HepG2 (cell line): ENCODE data around the gene KLC4. TPM values are rescaled to one million over a fixed set of nuclear protein-coding genes. Genes with fewer than 3 reads are reported as not detected.
A peak's percentile ranks its signal among the peaks of the same experiment; 100 is the strongest.

ENCODE experiments used
- ASH2L ChIP-seq: fragments of 300-600, 200-600 bp; sonication (generic); IDR thresholded peaks from 2 replicates; pipeline ENCODE4 v1.7.0; 2017; ENCODE audit warnings: low read depth, mild to moderate bottlenecking, moderate library complexity, mixed read lengths, low read length; ENCODE audit not compliant: insufficient read length
- ATF7-NPFF ChIP-seq: sonication (generic); formaldehyde crosslinking; IDR thresholded peaks from 2 replicates; pipeline ENCODE4 v1.8.1; 2023; ENCODE audit warnings: mild to moderate bottlenecking, low read depth, missing genetic modification reagents, moderate library complexity
- CHCHD3 ChIP-seq: sonication (generic); formaldehyde crosslinking; IDR thresholded peaks from 2 replicates; pipeline ENCODE4 v1.8.0; 2022; ENCODE audit warnings: mild to moderate bottlenecking, missing genetic modification reagents, moderate library complexity
- EEA1 ChIP-seq: sonication (generic); formaldehyde crosslinking; IDR thresholded peaks from 2 replicates; pipeline ENCODE4 v1.5.1; 2020; ENCODE audit warnings: mild to moderate bottlenecking, missing genetic modification reagents, borderline replicate concordance
- GATAD2A ChIP-seq: IDR thresholded peaks from 2 replicates; pipeline ENCODE4 v1.6.1; 2016
- HMGA1 ChIP-seq: sonication (generic); formaldehyde crosslinking; conservative IDR thresholded peaks from 2 replicates; pipeline ENCODE4 v1.4.0; 2020; ENCODE audit warnings: missing genetic modification reagents
- HNRNPL ChIP-seq: fragments of 200-400 bp; formaldehyde crosslinking; IDR thresholded peaks from 2 replicates; pipeline ENCODE4 v1.6.1; 2017; ENCODE audit warnings: mild to moderate bottlenecking, low read depth, low read length
- HOXA7 ChIP-seq: sonication (generic); formaldehyde crosslinking; IDR thresholded peaks from 2 replicates; pipeline ENCODE4 v1.8.1; 2022; ENCODE audit warnings: mild to moderate bottlenecking, missing genetic modification reagents, moderate library complexity
- MED1 ChIP-seq: sonication (generic); formaldehyde crosslinking; IDR thresholded peaks from 2 replicates; pipeline ENCODE4 v1.4.0; 2020; ENCODE audit warnings: missing genetic modification reagents
- NR2F1 ChIP-seq, 2 experiments: fragments of 450-650 bp in 1 of 2; formaldehyde crosslinking in 1 of 2; IDR thresholded peaks; 2 replicates each; pipeline versions ENCODE4 v1.5.0 to v1.6.1; 2016 to 2020; ENCODE audit warnings: mild to moderate bottlenecking in 1 of 2, missing compliant biosample characterization in 1 of 2, missing genetic modification reagents in 1 of 2, moderate library complexity in 1 of 2
- REL ChIP-seq: sonication (generic); formaldehyde crosslinking; conservative IDR thresholded peaks from 2 replicates; pipeline ENCODE4 v1.8.0; 2022; ENCODE audit warnings: mild to moderate bottlenecking, missing genetic modification reagents, moderate library complexity
- SPEN ChIP-seq: sonication (generic); formaldehyde crosslinking; IDR thresholded peaks from 2 replicates; pipeline ENCODE4 v1.5.1; 2020; ENCODE audit warnings: low read depth, mild to moderate bottlenecking, missing genetic modification reagents
- ZFP90 ChIP-seq: sonication (generic); formaldehyde crosslinking; IDR thresholded peaks from 2 replicates; pipeline ENCODE4 v1.8.0; 2022; ENCODE audit warnings: missing genetic modification reagents, mild to moderate bottlenecking, inconsistent platforms, borderline replicate concordance
- ZNF30 ChIP-seq: sonication (generic); formaldehyde crosslinking; IDR thresholded peaks from 2 replicates; pipeline ENCODE4 v1.5.0; 2020; ENCODE audit warnings: mild to moderate bottlenecking, missing genetic modification reagents
- ZNF350 ChIP-seq: sonication (generic); formaldehyde crosslinking; IDR thresholded peaks from 2 replicates; pipeline ENCODE4 v1.4.0; 2020; ENCODE audit warnings: mild to moderate bottlenecking, low read depth, missing genetic modification reagents, borderline replicate concordance
- ZNF567 ChIP-seq: sonication (generic); formaldehyde crosslinking; IDR thresholded peaks from 2 replicates; pipeline ENCODE4 v1.8.1; 2023; ENCODE audit warnings: mild to moderate bottlenecking, missing genetic modification reagents, borderline replicate concordance
- ZNF619 ChIP-seq: sonication (generic); formaldehyde crosslinking; IDR thresholded peaks from 2 replicates; pipeline ENCODE4 v1.4.0; 2020; ENCODE audit warnings: mild to moderate bottlenecking, missing genetic modification reagents
- ZNF790 ChIP-seq: sonication (generic); formaldehyde crosslinking; IDR thresholded peaks from 2 replicates; pipeline ENCODE4 v1.8.0; 2022; ENCODE audit warnings: missing genetic modification reagents, mild to moderate bottlenecking, borderline replicate concordance
- ZNF841 ChIP-seq: sonication (generic); formaldehyde crosslinking; IDR thresholded peaks from 2 replicates; pipeline ENCODE4 v1.8.1; 2023; ENCODE audit warnings: missing genetic modification reagents, borderline replicate concordance
- polyA plus RNA-seq, 8 experiments: library from polyadenylated mRNA; depleted of rRNA in 3 of 8; stranded (reverse) in 7 of 8; unstranded in 1 of 8; fragments of >200 nt; fragmentation: Illumina TruSeq in 4 of 8; extraction: Trizol in 4 of 8; gene quantifications; 2 replicates each; pipeline versions ENCODE4 v1.2.1 to v1.2.3, GENCODE V29; 2011 to 2016; ENCODE audit warnings: low read depth in 4 of 8, missing spikeins in 1 of 8, mixed read lengths in 1 of 8; ENCODE audit not compliant: insufficient read depth in 1 of 8
- total RNA-seq, 5 experiments: library from RNA; depleted of rRNA; stranded (reverse); fragments of >200 nt; fragmentation: Illumina TruSeq; extraction: Trizol; gene quantifications; 2 replicates each; pipeline ENCODE4 v1.2.3, GENCODE V29; 2016; ENCODE audit warnings: low read depth in 1 of 5
- TF ChIP-seq, protein P1 (sequence below): sonication (generic); formaldehyde crosslinking; IDR thresholded peaks from 2 replicates; pipeline ENCODE4 v1.9.0; 2022; ENCODE audit warnings: low read depth, missing genetic modification reagents

KLC4 gene
- total and polyA plus RNA-seq, 2 of the 13 experiments (the other 11 are each of a cell fraction or from before 2014, with no cell fraction given): 45.4 to 70.4 TPM

DNA sequence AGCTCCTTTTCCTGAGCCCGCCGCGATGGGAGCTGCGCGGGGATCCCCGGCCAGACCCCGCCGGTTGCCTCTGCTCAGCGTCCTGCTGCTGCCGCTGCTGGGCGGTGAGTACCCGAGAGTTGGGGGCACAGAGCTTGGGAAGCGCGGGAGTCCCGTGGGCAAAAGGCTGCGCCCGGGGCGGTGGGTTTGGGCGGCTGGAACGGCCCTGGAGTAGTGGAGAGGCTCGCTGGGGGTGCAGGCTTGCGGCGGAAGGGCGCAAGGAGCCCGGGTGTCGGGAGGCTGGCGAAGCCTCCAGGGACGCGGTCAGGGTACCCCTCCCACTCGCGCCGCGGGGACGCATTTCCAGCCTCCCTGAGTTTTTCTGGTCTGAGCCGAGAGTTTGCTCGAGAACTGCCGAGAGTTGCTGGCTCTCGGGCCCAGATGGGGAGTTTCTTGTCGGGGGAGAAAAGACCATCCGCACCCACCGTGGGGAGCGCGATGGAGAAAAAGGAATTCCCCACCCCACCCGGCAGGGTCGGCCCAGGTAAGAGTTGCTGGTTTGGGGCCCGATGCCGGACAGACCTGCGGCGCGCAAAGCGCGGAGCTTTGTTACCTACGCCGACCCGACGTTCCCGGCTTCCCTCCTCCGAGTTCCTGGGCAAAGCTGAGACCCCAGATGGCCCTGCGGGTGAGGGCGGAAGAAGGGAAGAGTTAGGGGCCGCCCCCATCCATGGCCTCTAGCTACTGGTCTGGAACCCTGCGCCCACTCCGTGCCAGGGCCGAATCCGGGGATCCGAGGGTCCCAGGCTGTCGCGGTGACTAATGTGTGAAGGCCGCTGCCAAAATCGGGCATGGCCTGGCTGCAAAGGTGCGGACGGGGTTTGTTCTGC is 17.3 kb downstream of the KLC4 start (continued):
- TF ChIP-seq ASH2L (peak; percentile 62), HMGA1 (no peak), CHCHD3 (CRISPR knock-in tag) (peak; percentile 31; the same call in 1 of the 2 replicates), NR2F1 (CRISPR knock-in tag; IDR thresholded peaks at IDR 0.05) (no peak), HOXA7 (CRISPR knock-in tag) (no peak), ZNF841 (CRISPR knock-in tag) (no peak), ZFP90 (CRISPR knock-in tag) (no peak; the same call in none of the 2 replicates), ZNF30 (CRISPR knock-in tag) (0 out of 2 replicates have a peak, but pooled peaks have one; percentile 25), ZNF619 (CRISPR knock-in tag) (peak; percentile 62; the same call in 1 of the 2 replicates), ATF7-NPFF (0 out of 2 replicates have a peak, but pooled peaks have one; percentile 15), ZNF790 (CRISPR knock-in tag) (0 out of 2 replicates have a peak, but pooled peaks have one; percentile 33), ZNF350 (CRISPR knock-in tag) (peak; percentile 59; the same call in 1 of the 2 replicates), ZNF567 (CRISPR knock-in tag) (no peak), REL (CRISPR knock-in tag) (peak; percentile 46; the same call in 1 of the 2 replicates), MED1 (CRISPR knock-in tag) (0 out of 2 replicates have a peak, but pooled peaks have one; percentile 9), EEA1 (CRISPR knock-in tag) (no peak), GATAD2A (CRISPR knock-in tag) (no peak), HNRNPL (peak; percentile 81), SPEN (CRISPR knock-in tag) (peak; percentile 43)
- TF ChIP-seq, protein P1, sequence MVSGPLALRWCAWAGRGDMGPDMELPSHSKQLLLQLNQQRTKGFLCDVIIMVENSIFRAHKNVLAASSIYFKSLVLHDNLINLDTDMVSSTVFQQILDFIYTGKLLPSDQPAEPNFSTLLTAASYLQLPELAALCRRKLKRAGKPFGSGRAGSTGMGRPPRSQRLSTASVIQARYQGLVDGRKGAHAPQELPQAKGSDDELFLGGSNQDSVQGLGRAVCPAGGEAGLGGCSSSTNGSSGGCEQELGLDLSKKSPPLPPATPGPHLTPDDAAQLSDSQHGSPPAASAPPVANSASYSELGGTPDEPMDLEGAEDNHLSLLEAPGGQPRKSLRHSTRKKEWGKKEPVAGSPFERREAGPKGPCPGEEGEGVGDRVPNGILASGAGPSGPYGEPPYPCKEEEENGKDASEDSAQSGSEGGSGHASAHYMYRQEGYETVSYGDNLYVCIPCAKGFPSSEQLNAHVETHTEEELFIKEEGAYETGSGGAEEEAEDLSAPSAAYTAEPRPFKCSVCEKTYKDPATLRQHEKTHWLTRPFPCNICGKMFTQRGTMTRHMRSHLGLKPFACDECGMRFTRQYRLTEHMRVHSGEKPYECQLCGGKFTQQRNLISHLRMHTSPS (CRISPR knock-in tag): no peak
